ENCODE results near the gene CSTF1.

DNA sequence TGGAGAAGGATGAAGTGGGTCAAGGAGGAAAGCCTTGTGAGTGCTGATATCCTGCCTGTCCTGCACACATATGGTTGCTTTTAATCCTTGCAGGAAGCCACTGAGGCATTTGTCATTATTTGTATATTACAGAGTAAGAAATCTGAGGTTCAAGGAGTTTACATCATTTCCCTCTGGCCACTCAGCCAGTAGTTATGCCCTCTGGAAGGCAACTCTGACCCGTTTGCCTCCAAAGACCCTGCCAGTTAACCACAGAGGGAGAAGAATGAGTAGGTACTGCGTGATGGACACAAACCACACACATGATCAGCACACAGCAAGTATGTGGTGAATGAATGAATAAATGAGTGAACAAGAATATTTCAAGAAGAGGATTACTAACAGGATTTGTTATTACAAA, 41.6 kb upstream of the CSTF1 start:
- TF ChIP-seq, protein P1, sequence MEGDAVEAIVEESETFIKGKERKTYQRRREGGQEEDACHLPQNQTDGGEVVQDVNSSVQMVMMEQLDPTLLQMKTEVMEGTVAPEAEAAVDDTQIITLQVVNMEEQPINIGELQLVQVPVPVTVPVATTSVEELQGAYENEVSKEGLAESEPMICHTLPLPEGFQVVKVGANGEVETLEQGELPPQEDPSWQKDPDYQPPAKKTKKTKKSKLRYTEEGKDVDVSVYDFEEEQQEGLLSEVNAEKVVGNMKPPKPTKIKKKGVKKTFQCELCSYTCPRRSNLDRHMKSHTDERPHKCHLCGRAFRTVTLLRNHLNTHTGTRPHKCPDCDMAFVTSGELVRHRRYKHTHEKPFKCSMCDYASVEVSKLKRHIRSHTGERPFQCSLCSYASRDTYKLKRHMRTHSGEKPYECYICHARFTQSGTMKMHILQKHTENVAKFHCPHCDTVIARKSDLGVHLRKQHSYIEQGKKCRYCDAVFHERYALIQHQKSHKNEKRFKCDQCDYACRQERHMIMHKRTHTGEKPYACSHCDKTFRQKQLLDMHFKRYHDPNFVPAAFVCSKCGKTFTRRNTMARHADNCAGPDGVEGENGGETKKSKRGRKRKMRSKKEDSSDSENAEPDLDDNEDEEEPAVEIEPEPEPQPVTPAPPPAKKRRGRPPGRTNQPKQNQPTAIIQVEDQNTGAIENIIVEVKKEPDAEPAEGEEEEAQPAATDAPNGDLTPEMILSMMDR (IDR thresholded peaks at IDR 0.05 in 8 of 11, conservative IDR thresholded peaks at IDR 0.05 in 3 of 11), result no peak
- TF ChIP-seq POLR2A (IDR thresholded peaks at IDR 0.05) (no peak), POLR2AphosphoS5 (IDR thresholded peaks at IDR 0.05) (no peak)
